ENCODE data around the gene DRG1. TPM values are rescaled to one million over a fixed set of nuclear protein-coding genes. Genes with fewer than 3 reads are reported as not detected.

The DRG1 gene
- polyA plus RNA-seq, 2 of the 4 experiments (the other 2 are of a cell fraction): 77.5 to 90.4 TPM

Small RNA genes lying within 50 kb of the gene (small RNA-seq; reads per million reads assigned to genes)
- gene RNU6-28P (0 to 5.2 (median 0.36) reads per million in 6 experiments), gene RNU6-338P (0 reads per million in 6 experiments)

Other genes starting within 250 kb of the DRG1 start
- gene RNF185, start 239.4 kb upstream of the DRG1 start, polyA plus RNA-seq (2011; rRNA removed): 23.5 and 25.5 TPM in 2 replicates
- 12.9 to 14.6 TPM (median 14.0 TPM) in 3 replicates for gene RNF185, start 239.4 kb upstream of the DRG1 start, polyA plus RNA-seq (2017; fragmentation: RNase III; extraction: RNeasy Plus Mini Kit Qiagen cat#74134 plus additional on column Dnase treatment)
- gene LIMK2, start 187.3 kb upstream of the DRG1 start, polyA plus RNA-seq (2011; rRNA removed): 3.1 and 4.9 TPM in 2 replicates
- 6.4 to 7.3 TPM (median 6.9 TPM) in 3 replicates for gene LIMK2, start 187.3 kb upstream of the DRG1 start, polyA plus RNA-seq (2017; fragmentation: RNase III; extraction: RNeasy Plus Mini Kit Qiagen cat#74134 plus additional on column Dnase treatment)
- gene PIK3IP1, start 107.1 kb upstream of the DRG1 start, polyA plus RNA-seq (2011; rRNA removed): 1.4 and 1.6 TPM in 2 replicates
- gene PIK3IP1, start 107.1 kb upstream of the DRG1 start, polyA plus RNA-seq (2017; fragmentation: RNase III; extraction: RNeasy Plus Mini Kit Qiagen cat#74134 plus additional on column Dnase treatment): 0.90 to 1.1 TPM (median 0.93 TPM) in 3 replicates
- gene PATZ1, start 53.3 kb upstream of the DRG1 start, polyA plus RNA-seq (2011; rRNA removed): 16.4 and 18.6 TPM in 2 replicates
- gene PATZ1, start 53.3 kb upstream of the DRG1 start, polyA plus RNA-seq (2017; fragmentation: RNase III; extraction: RNeasy Plus Mini Kit Qiagen cat#74134 plus additional on column Dnase treatment): 15.4 to 19.3 TPM (median 18.2 TPM) in 3 replicates
- 14.5 and 15.5 TPM in 2 replicates for gene EIF4ENIF1, start 90.2 kb downstream of the DRG1 start, polyA plus RNA-seq (2011; rRNA removed)
- gene EIF4ENIF1, start 90.2 kb downstream of the DRG1 start, polyA plus RNA-seq (2017; fragmentation: RNase III; extraction: RNeasy Plus Mini Kit Qiagen cat#74134 plus additional on column Dnase treatment): 10.3 to 11.8 TPM (median 11.6 TPM) in 3 replicates
- 6.8 and 11.0 TPM in 2 replicates for gene SFI1, start 96.9 kb downstream of the DRG1 start, polyA plus RNA-seq (2011; rRNA removed)
- gene SFI1, start 96.9 kb downstream of the DRG1 start, polyA plus RNA-seq (2017; fragmentation: RNase III; extraction: RNeasy Plus Mini Kit Qiagen cat#74134 plus additional on column Dnase treatment): 16.1 to 18.4 TPM (median 17.9 TPM) in 3 replicates

Measured in A549 (cell line).